IPS-20b (cell line): ENCODE data around the gene ACSBG1.

Experiments used
- H3K27ac ChIP-seq: one replicate; pipeline ENCODE4 v1.5.1; 2013; ENCODE audit warnings: low read length
- H3K27me3 ChIP-seq: 2 replicates; pipeline ENCODE4 v1.6.1; 2013; ENCODE audit warnings: mild to moderate bottlenecking, low read length, inconsistent platforms; ENCODE audit not compliant: insufficient read depth
- H3K36me3 ChIP-seq: 2 replicates; pipeline ENCODE4 v1.6.1; 2013; ENCODE audit warnings: low read depth, mild to moderate bottlenecking, inconsistent platforms, low read length, moderate library complexity; ENCODE audit not compliant: insufficient read depth
- H3K4me1 ChIP-seq: 2 replicates; pipeline ENCODE4 v1.6.1; 2013; ENCODE audit warnings: mild to moderate bottlenecking, control low read depth, inconsistent platforms, low read length, moderate library complexity; ENCODE audit not compliant: insufficient read depth
- H3K4me3 ChIP-seq: 2 replicates; pipeline ENCODE4 v1.5.1; 2013; ENCODE audit warnings: mild to moderate bottlenecking, low read length, inconsistent platforms
- H3K9ac ChIP-seq: 2 replicates; pipeline ENCODE4 v1.6.1; 2013; ENCODE audit warnings: low read depth, mild to moderate bottlenecking, inconsistent platforms, low read length, moderate library complexity
- H3K9me3 ChIP-seq: 2 replicates; pipeline ENCODE4 v1.6.1; 2013; ENCODE audit warnings: mild to moderate bottlenecking, low read depth, low read length, inconsistent platforms; ENCODE audit not compliant: insufficient read depth

Gene ACSBG1

GRCh38 chr15:78213956-78214355, 20.4 kb downstream of the ACSBG1 start:
- no peak overlapping the region for H3K4me3 ChIP-seq
- no peaks in the 10 kb centered on the region for H3K36me3 ChIP-seq
- no peak overlapping the region for H3K27ac ChIP-seq
- no peaks in the 10 kb centered on the region; the same call in 1 of the 2 replicates for H3K4me1 ChIP-seq
- H3K9me3 ChIP-seq = no peaks in the 10 kb centered on the region
- no peaks in the 10 kb centered on the region for H3K27me3 ChIP-seq
- no peak overlapping the region for H3K9ac ChIP-seq

- Histone ChIP-seq H3K4me1 (no peaks in the 10 kb centered on the region; the same call in 1 of the 2 replicates), H3K27ac (no peak overlapping the region)
Observed at GRCh38 chr15:78213425-78213750, 21.0 kb downstream of the ACSBG1 start.

GRCh38 chr15:78212546-78213424, 21.6 kb downstream of the ACSBG1 start:
- no peak overlapping the region for H3K9ac ChIP-seq
- H3K4me1 ChIP-seq = no peaks in the 10 kb centered on the region; the same call in 1 of the 2 replicates
- no peak overlapping the region for H3K4me3 ChIP-seq
- no peaks in the 10 kb centered on the region for H3K27me3 ChIP-seq
- H3K27ac ChIP-seq = no peak overlapping the region
- H3K9me3 ChIP-seq = no peaks in the 10 kb centered on the region
- H3K36me3 ChIP-seq = no peaks in the 10 kb centered on the region

More at GRCh38 chr15:78213425-78213750, 21.0 kb downstream of the ACSBG1 start:
- Histone ChIP-seq H3K9ac (no peak overlapping the region), H3K9me3 (no peaks in the 10 kb centered on the region), H3K4me3 (no peak overlapping the region), H3K27me3 (no peaks in the 10 kb centered on the region), H3K36me3 (no peaks in the 10 kb centered on the region)

- Histone ChIP-seq H3K9me3 (no peaks in the 10 kb centered on the region), H3K9ac (no peak overlapping the region), H3K4me3 (no peak overlapping the region), H3K27ac (no peak overlapping the region), H3K36me3 (no peaks in the 10 kb centered on the region), H3K27me3 (no peaks in the 10 kb centered on the region), H3K4me1 (no peaks in the 10 kb centered on the region; the same call in 1 of the 2 replicates)
Observed at GRCh38 chr15:78212008-78212407, 22.4 kb downstream of the ACSBG1 start.

- no peaks in the 10 kb centered on the region; the same call in 1 of the 2 replicates for H3K4me1 ChIP-seq
- no peaks in the 10 kb centered on the region for H3K36me3 ChIP-seq
- no peaks in the 10 kb centered on the region for H3K27me3 ChIP-seq
- no peak overlapping the region for H3K4me3 ChIP-seq
- no peak overlapping the region for H3K9ac ChIP-seq
- H3K9me3 ChIP-seq = no peaks in the 10 kb centered on the region
- no peak overlapping the region for H3K27ac ChIP-seq
Observed at GRCh38 chr15:78211189-78211921, 23.0 kb downstream of the ACSBG1 start.

- Histone ChIP-seq H3K27ac (no peak overlapping the region), H3K4me1 (no peaks in the 10 kb centered on the region; the same call in 1 of the 2 replicates), H3K9me3 (no peaks in the 10 kb centered on the region), H3K9ac (no peak overlapping the region), H3K36me3 (no peaks in the 10 kb centered on the region), H3K4me3 (no peak overlapping the region), H3K27me3 (no peaks in the 10 kb centered on the region)
Observed at GRCh38 chr15:78210349-78210717, 24.0 kb downstream of the ACSBG1 start.

- Histone ChIP-seq H3K9ac (no peak overlapping the region), H3K4me1 (no peaks in the 10 kb centered on the region; the same call in 1 of the 2 replicates), H3K27ac (no peak overlapping the region), H3K36me3 (no peaks in the 10 kb centered on the region), H3K27me3 (no peaks in the 10 kb centered on the region), H3K9me3 (no peaks in the 10 kb centered on the region), H3K4me3 (no peak overlapping the region)
Observed at GRCh38 chr15:78209646-78210348, 24.6 kb downstream of the ACSBG1 start.

- Histone ChIP-seq H3K36me3 (no peaks in the 10 kb centered on the region), H3K4me3 (no peak overlapping the region), H3K9ac (no peak overlapping the region), H3K27ac (no peak overlapping the region), H3K4me1 (no peaks in the 10 kb centered on the region; the same call in 1 of the 2 replicates), H3K27me3 (no peaks in the 10 kb centered on the region), H3K9me3 (no peaks in the 10 kb centered on the region)
Observed at GRCh38 chr15:78208887-78209645, 25.3 kb downstream of the ACSBG1 start.

GRCh38 chr15:78208341-78208844, 26.0 kb downstream of the ACSBG1 start:
- H3K27ac ChIP-seq = no peak overlapping the region

GRCh38 chr15:78207641-78208340, 26.6 kb downstream of the ACSBG1 start:
- no peaks in the 10 kb centered on the region for H3K27me3 ChIP-seq
- no peak overlapping the region for H3K4me3 ChIP-seq
- no peaks in the 10 kb centered on the region; the same call in 1 of the 2 replicates for H3K4me1 ChIP-seq
- no peak overlapping the region for H3K27ac ChIP-seq
- no peak overlapping the region for H3K9ac ChIP-seq
- no peaks in the 10 kb centered on the region for H3K9me3 ChIP-seq
- no peaks in the 10 kb centered on the region for H3K36me3 ChIP-seq

More at GRCh38 chr15:78208341-78208844, 26.0 kb downstream of the ACSBG1 start:
- Histone ChIP-seq H3K9ac (no peak overlapping the region), H3K36me3 (no peaks in the 10 kb centered on the region), H3K27me3 (no peaks in the 10 kb centered on the region), H3K4me1 (no peaks in the 10 kb centered on the region; the same call in 1 of the 2 replicates), H3K9me3 (no peaks in the 10 kb centered on the region), H3K4me3 (no peak overlapping the region)
